HG02840 (cell line): ENCODE results near the gene TBRG4.

Experiments
- ATAC-seq: cut with Tn5 transposase; IDR thresholded peaks from one replicate; pipeline ENCODE4 v1.9.1; 2021; ENCODE audit warnings: mild to moderate bottlenecking, moderate library complexity, moderate number of reproducible peaks; ENCODE audit not compliant: unreplicated experiment, low FRiP score

TBRG4 gene

DNA sequence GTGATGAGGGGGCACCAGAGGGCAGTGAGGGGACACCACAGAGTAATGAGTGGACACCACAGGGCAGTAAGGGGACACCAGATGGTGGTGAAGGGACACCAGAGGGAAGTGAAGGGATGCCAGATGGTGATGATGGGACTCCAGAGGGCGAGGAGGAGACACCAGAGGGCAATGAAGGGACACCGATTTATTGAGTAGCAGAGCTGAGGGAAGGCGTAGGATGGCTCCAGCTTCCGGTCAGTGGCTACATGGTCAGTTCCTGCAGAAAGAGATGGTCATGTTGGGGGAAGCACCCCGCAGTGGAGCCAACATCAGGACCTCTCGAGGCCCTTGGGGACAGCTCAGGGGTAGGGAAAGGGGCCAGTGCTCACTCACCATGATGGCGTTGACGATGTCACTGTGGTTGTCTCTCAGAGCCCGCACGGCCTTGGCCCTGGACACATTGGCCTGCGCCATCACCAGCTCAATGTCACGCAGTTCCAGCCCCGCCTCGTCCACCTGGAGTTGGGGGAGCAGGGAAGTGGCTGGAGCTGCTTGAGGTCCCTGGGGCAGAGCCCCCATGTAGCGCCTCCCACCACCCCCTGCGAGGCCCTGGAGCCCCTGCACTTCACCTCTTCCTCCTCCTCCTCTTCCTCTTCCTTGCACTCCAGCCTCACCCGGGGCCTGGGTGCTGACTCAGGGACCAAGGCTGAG is 31.1 kb downstream of the TBRG4 start:
- no peak for ATAC-seq

DNA sequence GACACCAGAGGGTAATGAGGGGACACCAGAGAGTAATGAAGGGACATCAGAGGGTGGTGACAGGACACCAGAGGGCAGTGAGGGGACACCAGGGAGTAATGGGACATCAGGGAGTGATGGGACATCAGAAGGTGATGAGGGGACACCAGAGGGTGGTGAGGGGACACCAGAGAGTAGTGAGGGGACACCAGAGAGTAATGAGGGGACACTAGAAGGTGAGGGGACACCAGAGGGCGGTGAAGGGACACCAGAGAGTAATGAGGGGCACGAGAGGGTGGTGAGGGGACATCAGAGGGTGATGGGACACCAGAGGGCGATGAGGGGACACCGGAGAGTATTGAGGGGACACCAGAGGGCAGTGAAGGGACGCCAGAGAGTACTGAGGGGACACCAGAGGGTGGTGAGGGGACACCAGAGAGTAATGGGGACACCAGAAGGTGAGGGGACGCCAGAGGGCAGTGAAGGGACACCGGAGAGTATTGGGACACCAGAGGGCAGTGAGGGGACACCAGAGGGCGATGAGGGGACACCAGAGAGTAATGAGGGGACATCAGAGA is 33.3 kb downstream of the TBRG4 start:
- no peak for ATAC-seq

GRCh38 chr7:45077579-45077978 is 33.9 kb downstream of the TBRG4 start:
- no peak for ATAC-seq

DNA sequence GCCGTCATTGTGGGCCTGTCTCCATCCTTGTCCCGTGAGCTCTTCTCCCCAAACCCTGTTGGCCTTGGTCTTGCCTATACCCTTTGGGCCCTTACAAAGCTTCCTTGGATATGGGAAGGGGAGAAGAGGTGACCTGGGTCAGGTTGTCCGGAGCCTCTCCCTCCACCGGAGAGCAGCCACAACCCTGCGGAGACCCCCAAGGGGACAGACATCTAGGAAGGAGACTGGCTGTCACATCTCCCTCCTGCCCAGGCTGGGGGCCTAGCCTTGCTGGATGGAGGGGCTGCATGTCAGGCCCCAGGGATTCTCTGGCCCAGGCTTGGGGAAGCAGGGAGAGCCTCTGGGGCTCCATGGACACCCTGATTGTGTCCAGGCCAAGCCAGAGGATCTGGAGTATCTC is 34.6 kb downstream of the TBRG4 start:
- ATAC-seq, result no peak

DNA sequence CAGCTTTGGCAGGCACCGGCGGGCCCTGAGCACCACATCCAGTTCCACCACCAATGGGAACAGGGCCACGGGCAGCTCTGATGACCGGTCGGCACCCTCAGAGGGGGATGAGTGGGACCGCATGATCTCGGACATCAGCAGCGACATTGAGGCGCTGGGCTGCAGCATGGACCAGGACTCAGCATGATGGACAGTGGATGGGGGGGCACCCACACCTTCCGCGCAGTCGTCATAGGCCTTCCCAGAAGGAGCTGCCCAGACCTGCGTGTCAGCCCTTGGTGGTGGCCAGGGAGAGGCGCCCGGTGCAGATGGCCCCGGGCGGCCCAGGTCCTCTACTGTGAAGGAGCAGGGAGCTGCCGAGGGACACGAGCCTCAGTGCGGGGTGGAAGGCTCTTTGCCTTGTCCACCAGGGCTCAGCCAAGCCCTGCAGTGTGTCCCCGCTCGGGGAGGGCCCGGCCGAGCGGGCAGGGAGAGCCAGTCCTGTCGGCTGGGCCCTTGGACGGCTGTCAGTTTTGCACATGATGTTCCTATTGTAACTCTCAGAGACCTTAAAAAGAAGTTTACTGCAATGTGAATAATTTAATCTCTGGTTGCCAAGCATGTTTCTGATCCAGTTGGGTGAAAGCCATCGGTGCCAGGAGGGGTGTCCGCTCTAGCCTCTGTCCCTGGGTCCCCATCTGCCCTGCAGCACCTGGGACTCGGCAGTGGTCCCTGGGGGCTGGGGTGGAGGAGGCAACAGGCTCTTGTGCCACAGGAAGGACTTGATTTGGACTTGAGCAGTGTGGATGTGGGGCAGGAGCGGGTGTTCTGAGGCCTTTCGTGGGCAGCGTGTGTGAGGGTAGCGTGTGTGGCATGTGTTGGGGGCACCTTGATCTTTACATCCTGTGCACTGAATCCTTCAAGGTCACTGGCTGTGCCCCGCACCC is 35.4 kb downstream of the TBRG4 start:
- ATAC-seq, result no peak

DNA sequence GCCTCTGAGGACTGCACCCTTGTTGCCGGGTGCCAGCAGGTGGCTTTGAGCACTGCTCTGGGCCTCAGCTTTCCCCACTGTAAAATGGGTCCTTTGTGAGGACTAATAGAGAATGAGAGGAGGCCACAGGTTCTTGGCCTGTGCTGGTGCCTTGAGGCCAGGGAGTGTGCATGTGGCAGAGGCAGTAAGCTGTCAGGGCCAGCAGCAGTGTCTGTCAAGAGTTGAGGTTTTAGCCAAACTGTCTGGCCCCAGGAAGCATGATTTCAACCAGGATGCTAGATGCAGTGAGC is 36.2 kb downstream of the TBRG4 start:
- ATAC-seq, result no peak

GRCh38 chr7:45074528-45075354 is 36.8 kb downstream of the TBRG4 start:
- ATAC-seq, result no peak

DNA sequence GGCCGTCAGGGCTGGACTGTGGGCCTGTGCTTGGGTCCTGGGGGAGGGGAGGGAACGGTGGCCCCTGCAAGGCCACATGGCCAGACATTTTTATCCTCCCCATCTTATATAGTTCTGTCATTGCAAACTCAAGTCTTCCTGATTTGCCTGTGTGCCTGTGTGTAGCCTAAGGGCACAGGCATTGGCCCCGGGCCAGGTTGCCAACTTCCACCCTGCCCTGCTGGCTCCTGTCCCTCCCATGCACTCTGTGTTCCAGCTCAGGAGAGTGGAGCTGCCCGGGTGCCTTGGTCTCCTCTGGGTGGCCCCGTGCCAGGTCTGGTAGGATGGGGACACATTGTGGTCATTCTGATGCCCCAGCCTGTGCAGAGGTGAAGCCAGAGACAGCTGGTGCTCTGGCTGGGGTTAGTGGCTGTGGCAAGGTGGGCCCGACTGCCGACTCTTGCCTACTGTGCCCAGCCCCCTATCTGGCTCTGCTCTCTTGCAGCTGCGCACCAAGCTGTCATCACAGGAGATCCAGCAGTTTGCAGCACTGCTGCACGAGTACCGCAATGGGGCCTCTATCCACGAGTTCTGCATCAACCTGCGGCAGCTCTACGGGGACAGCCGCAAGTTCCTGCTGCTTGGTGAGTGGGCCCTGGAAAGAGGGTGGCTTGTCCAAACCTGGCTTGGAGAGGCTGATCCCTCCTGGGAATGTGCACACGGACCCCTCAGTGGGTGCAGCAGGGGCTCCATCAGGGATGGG is 37.5 kb downstream of the TBRG4 start:
- ATAC-seq, result no peak

GRCh38 chr7:45073031-45073785 is 38.3 kb downstream of the TBRG4 start:
- no peak for ATAC-seq

DNA sequence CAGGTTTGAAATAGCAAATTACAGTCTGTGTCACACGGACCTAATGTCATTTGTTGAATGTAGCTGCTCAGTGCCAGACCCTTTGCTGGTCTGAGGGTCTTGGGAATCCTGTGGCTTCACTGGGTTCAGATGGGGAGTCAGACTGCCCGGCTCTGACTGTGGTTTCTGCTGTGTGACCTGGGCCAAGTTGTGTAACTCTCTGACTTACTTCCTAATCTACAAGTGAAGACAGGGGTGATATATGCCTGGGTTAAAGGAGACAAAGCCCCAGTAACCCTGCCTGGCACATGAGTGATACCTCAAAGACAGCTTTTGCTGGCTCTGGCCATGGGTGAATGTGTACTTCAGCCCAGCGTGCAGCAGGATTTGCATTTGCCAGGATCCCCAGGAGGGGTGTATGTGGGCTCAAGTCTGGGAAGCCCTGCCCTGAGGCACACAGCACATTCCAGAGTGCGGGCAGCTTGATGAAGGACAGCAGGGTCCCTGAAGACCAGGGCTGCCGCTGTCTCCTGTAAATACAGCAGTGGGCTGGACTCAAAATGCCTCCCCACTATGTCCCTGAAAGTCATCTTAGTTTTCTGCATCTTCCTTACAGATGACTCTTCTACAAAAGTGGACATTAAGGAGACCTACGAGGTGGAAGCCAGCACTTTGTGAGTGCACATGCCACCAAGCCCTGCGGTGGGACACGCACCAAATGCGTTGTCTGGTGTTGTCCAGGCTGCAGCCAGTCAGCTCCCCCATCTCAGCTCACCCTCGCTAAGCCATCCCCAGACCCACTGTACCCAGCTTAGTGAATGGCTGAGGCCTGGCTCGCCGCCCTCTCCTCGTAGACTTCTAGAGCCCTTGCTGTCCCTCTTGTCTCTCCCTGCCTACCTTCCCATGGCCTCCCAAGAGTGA is 39.1 kb downstream of the TBRG4 start:
- no peak for ATAC-seq

GRCh38 chr7:45071528-45071927 is 40.0 kb downstream of the TBRG4 start:
- no peak for ATAC-seq

DNA sequence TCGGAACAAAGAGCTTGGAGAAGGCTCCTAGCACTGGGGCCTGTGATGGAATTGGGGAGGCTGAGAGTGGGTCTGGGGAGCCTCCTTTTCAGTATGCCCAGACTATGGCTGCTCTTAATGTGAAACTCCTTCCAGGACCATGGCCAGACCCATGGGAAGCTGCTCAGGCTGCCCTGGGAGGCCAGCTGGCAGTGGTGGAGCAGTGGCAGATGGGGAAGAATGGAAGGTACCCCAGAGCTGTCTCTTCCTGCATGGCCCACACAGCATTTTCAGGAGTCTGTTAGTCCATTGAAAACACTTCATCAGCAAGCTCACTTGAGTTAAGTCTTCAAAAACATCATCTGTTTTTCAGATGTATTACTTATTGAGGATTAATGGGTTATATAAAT is 41.2 kb downstream of the TBRG4 start:
- ATAC-seq, result no peak

GRCh38 chr7:45069444-45070253 is 41.8 kb downstream of the TBRG4 start:
- no peak for ATAC-seq

- ATAC-seq, result no peak
Observed at GRCh38 chr7:45068236-45069023, 43.1 kb downstream of the TBRG4 start.

GRCh38 chr7:45067582-45067981 is 43.9 kb downstream of the TBRG4 start:
- ATAC-seq, result no peak

GRCh38 chr7:45066409-45066808 is 45.1 kb downstream of the TBRG4 start:
- no peak for ATAC-seq
